Activated CD4-positive, alpha-beta T cell treated with anti-CD3 and anti-CD28 coated beads, Interleukin-2, amount 50 U/mL, for 16 hours (primary cell): ENCODE results near the gene ABI1.

Experiments used
- DNase-seq: peaks from one replicate; pipeline ENCODE4 v3.0.0-alpha.2; 2020

Gene ABI1

DNA sequence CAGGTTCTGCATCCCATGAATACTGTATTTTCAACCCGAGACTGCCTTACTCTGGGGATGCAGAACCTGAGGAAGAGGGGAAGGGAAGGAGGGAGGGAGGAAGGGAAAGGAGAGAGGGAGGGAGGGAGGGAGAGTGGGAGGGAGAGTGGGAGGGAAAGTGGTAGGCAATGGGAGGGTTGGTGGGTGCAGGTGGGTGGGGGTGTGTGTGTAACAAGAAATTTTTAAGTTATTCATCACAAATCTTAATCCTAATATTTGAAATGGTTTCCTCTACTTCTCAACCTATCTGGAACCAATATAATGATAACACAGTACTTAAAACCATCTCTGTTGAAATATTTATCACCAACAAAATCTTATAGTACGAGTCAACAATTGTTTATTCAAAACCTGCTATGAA, 95.2 kb downstream of the ABI1 start:
- no peak for DNase-seq

DNA sequence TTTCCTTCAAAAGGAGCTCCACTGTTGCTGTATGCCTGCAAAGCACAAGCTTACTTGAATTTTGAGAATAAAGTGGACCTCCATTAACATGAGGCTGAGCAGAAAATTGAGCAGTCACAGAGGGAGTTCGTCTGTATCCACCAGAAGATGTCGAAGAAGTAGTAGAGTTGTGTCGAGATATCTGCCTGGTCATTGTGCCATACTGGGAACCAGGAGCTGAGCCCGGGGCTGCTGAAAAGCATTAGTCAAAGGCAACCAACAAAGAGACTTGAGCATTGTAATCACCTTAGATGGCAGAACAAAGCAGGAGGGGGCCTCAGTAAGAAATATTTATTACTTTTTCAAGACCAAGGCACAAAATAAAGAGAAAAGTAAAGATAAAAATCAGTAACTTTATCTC, 101.8 kb downstream of the ABI1 start:
- DNase-seq, result no peak

GRCh38 chr10:26755443-26755903, 105.3 kb downstream of the ABI1 start:
- no peak for DNase-seq

GRCh38 chr10:26746061-26746460, 114.7 kb downstream of the ABI1 start:
- no peak for DNase-seq

- DNase-seq, result no peak
Measured at GRCh38 chr10:26743841-26744240, 116.9 kb downstream of the ABI1 start.

DNA sequence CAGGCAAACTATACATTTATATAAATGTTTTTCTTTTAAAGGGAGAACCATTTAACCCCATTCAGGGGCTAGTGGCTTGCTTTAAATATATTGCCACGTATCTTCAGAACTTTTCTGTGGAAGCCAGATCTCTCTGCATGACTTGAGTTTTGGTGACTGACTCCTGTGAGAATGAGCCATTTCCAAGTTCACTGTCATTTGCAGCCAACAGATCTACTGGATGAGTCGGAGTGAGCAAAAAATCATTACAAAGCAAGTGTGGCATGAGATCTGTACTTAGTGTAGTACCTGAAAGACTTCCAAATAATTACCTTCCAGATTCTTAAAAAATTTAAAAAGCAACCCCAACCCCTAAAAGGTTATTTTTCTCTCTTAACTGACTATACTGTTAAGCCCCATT, 117.7 kb downstream of the ABI1 start:
- DNase-seq, result no peak

- DNase-seq, result no peak
Measured at GRCh38 chr10:26741368-26741767, 119.4 kb downstream of the ABI1 start.

- DNase-seq, result peak; percentile 77
Measured at GRCh38 chr10:26739071-26739631, 121.6 kb downstream of the ABI1 start.

DNA sequence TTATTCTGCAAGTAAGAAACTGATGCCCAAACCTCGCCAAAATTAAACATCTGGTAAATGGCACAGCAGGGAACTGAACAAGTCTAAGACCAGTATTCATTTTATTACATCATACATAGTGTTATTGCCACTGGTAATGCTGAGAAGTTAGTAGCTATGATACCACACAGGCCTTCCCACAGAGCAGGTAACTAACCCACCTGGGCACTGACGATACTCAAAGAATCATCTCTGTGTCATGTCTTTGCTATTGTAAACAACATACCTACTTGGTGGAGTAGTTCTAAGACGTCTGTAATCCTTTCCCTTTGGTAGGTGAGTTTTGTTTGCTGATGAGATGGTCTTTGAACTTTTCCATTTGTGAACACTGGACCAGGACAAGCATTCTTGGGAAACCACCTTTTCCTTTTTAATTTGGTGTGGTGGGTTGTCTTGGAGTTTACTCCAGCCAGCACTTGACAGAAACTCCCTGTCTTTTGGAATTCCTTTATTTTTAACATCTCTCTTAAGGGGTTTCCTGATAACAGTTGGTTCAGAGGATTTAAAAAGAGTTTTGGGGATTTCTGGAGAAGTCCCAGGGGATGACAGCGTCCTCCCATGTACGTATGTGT, 122.4 kb downstream of the ABI1 start:
- peak; percentile 25 for DNase-seq

DNA sequence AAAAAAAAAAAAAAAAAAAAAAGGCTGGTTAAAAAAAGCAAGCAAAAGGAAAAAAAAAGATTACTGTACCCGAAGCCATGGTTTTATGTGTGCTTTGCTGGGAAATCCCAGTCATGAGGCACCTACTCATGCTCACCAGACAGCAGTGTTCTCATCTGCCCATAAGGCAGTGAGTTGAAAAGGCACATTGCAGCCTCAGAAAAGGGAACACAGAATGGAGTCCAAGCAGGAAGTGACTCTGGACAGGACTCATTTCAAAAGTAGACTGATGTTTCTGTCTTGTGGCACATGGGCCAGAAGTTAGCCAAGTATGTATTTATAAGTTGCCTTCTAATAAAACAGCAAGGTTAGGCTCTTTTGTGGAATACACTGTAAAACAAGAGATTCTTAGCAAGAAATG, 123.0 kb downstream of the ABI1 start:
- DNase-seq, result peak; percentile 92

- DNase-seq, result no peak
Measured at GRCh38 chr10:26735435-26735834, 125.3 kb downstream of the ABI1 start.

DNA sequence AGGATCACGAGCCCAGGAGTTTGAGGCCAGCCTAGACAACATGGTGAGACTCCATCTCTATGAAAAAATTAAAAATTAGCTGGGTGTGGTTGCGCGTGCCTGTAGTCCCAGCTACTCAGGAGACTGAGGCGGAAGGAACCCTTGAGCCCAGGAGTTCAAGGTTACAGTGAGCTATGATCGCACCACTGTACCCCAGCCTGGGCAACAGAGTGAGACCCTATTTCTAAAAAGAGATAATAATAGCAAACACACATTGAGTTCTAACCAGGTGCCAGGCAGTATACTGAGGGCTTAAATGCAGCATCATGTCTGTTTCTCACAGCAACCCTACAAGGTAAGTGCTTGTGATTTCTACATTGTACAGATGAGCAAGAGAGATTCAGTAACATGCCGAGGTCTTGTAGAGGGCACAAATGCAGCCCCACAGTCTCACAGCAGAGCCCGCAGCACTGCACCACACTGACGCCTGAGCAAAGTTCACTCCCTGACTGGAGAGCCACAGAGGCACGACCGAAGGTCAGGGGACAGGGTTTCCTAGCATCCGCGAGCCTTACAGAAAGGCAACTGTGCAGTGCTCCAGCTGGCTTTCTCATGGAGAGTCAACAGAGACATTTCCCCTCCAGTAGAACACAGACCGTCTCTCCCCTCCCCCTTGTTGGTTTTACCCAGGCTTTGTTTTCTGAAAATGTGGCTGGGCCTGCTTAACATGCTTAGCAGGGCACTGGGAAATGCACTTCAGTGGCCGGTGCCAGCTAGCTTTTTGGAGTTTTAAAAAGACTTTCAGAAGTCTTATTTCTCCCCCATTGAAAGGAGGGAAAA, 126.8 kb downstream of the ABI1 start:
- no peak for DNase-seq

DNA sequence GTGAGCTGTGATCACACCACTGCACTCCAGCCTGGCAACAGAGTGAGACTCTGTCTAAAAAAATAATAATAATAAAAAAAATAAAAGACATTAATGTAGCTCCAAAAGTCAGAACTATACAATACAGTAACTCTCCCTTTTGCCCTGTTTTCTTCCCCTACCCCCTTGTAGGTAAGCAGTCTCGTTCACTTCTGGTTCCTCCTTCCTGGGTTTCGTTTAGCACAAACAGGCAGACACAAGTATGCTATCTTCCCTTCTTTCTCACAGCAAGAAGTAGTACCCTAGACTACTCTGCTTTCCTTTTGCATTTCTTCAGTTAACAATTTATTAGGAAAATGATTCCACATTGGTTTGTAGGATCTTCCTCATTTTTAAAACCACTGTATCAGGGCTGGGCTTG, 130.2 kb downstream of the ABI1 start:
- DNase-seq, result no peak

DNA sequence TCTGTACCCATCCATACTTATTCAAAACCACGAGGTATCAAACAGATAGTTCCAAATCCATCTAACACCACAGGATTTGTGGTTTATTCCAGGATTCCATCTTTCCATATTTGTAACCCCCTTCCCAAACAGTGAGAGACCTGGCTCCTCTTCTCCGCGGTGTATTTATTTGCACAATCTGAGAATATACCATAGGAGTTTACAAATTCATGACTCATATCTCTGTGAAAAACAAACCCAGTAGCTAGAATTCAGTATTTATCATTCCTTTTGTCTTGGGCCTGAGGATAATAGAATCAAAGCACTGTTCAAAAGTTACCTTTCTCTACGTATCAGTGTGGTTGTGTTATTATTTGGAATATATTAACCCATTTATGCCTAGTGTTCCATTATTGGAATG, 131.4 kb downstream of the ABI1 start:
- no peak for DNase-seq

DNA sequence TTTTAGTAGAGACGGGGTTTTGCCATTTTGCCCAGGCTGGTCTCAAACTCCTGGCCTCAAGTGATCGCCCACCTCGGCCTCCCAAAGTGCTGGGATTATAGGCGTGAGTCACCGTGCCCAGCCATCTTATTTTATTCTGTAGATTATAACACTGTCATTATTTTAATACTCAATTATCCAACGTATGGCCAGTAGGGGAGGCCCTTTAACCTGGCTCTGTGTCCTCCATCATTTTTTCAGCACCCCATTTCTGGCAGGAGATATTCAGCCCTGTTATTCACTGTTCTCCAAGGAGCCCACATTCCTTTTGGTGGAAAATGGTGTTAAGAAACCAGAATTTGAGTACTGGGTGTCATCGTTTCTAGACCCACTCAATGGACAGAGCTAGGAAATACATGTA, 131.8 kb downstream of the ABI1 start:
- no peak for DNase-seq

GRCh38 chr10:26727005-26727404, 133.8 kb downstream of the ABI1 start:
- no peak for DNase-seq

- peak; percentile 53 for DNase-seq
Measured at GRCh38 chr10:26725837-26726727, 134.7 kb downstream of the ABI1 start.

DNA sequence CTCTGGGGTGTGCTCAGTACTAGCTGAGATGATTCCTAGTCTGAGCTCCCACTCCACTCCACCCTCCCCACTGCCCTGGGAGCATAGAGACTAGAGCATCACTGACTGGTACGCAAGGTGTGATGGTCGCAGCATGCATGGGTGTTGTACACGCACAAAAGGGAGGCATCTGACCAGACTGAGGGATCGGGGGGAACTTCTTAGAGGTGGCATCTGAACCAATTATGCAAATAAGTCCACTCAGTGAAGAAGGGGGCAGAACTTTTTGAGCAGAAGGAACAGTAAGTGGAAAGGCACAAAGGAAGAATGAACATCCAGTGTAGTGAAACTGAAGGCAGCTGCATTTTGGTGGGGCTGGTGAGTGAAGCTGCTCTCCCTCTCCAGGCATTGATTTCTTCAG, 137.7 kb downstream of the ABI1 start:
- DNase-seq, result no peak

GRCh38 chr10:26721561-26721960, 139.2 kb downstream of the ABI1 start:
- peak; percentile 85 for DNase-seq

DNA sequence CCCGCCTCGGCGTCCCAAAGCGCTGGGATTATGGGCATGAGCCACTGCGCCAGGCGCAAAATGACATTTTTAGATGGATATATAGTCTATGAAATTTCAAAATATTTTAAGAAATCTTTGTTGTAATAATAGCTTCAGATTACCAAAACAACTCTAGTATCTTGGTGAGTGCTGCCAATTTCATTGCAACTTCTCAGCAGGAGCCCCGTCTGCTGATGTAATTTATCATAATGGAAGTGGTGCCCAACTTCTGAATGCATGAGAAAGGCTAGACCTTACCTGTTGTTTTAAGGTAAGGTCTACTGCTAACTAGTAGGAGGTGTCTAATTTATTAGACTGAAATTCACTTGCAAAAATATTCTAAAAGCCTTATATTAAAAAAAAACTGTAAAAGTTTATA, 143.3 kb downstream of the ABI1 start:
- no peak for DNase-seq

- no peak for DNase-seq
Measured at GRCh38 chr10:26715137-26715487, 145.6 kb downstream of the ABI1 start.

- DNase-seq, result no peak
Measured at GRCh38 chr10:26714415-26715136, 146.2 kb downstream of the ABI1 start.

- DNase-seq, result no peak
Measured at GRCh38 chr10:26711324-26711723, 149.4 kb downstream of the ABI1 start.
